Loucy (cell line): ENCODE measurements around the gene GJC1.

Experiments
- H2AFZ ChIP-seq: fragments of 200-600 bp; sonication (generic); 2 replicates; pipeline ENCODE4 v1.6.0; 2016; ENCODE audit warnings: antibody characterized with exemption, mild to moderate bottlenecking, low read length, moderate library complexity
- H3F3A ChIP-seq: fragments of 200-600 bp; 2 replicates; pipeline ENCODE4 v1.6.0; 2016; ENCODE audit warnings: antibody characterized with exemption, low read depth, mild to moderate bottlenecking
- H3K27me3 ChIP-seq: fragments of 200-600 bp; sonication (generic); 2 replicates; pipeline ENCODE4 v1.6.1; 2014; ENCODE audit warnings: low read length, mild to moderate bottlenecking; ENCODE audit not compliant: insufficient read depth, poor library complexity, severe bottlenecking
- H3K36me3 ChIP-seq: fragments of 200-600 bp; sonication (generic); 2 replicates; pipeline ENCODE4 v1.6.1; 2016; ENCODE audit warnings: low read length; ENCODE audit not compliant: insufficient read depth
- H3K4me1 ChIP-seq: fragments of 200-600 bp; sonication (generic); 2 replicates; pipeline ENCODE4 v1.5.1; 2014; ENCODE audit warnings: low read length, mild to moderate bottlenecking; ENCODE audit not compliant: insufficient read depth, poor library complexity, severe bottlenecking
- H3K4me2 ChIP-seq: fragments of 200-600 bp; sonication (generic); 2 replicates; pipeline ENCODE4 v1.6.0; 2014; ENCODE audit warnings: antibody characterized with exemption, low read length, low read depth, mild to moderate bottlenecking; ENCODE audit not compliant: poor library complexity, severe bottlenecking
- H3K4me3 ChIP-seq: fragments of 200-600 bp; sonication (generic); 2 replicates; pipeline ENCODE4 v1.5.1; 2014; ENCODE audit warnings: low read length, mild to moderate bottlenecking, mixed read lengths; ENCODE audit not compliant: poor library complexity, severe bottlenecking
- H3K79me2 ChIP-seq: fragments of 200-600 bp; sonication (generic); 2 replicates; pipeline ENCODE4 v1.6.1; 2014; ENCODE audit warnings: low read length; ENCODE audit not compliant: insufficient read depth
- H3K9ac ChIP-seq: fragments of 200-600 bp; sonication (generic); 2 replicates; pipeline ENCODE4 v1.6.0; 2014; ENCODE audit warnings: mild to moderate bottlenecking, low read depth, low read length, moderate library complexity; ENCODE audit not compliant: poor library complexity, severe bottlenecking
- H3K9me2 ChIP-seq: fragments of 200-600 bp; sonication (generic); replicated peaks from 2 replicates; pipeline ENCODE4 v1.6.1; 2016; ENCODE audit warnings: low read depth, low read length, mixed read lengths
- H3K9me3 ChIP-seq: fragments of 200-600 bp; sonication (generic); 2 replicates; pipeline ENCODE4 v1.6.1; 2014; ENCODE audit warnings: mild to moderate bottlenecking, antibody characterized with exemption, low read length, low read depth; ENCODE audit not compliant: insufficient read depth
- H4K20me1 ChIP-seq: fragments of 200-600 bp; sonication (generic); 2 replicates; pipeline ENCODE4 v1.6.0; 2014; ENCODE audit warnings: antibody characterized with exemption, low read length, mild to moderate bottlenecking; ENCODE audit not compliant: insufficient read depth, poor library complexity, severe bottlenecking
- CTCF ChIP-seq: fragments of 200-600 bp; sonication (generic); conservative IDR thresholded peaks from 2 replicates; pipeline ENCODE4 v1.5.1; 2014; ENCODE audit warnings: mild to moderate bottlenecking, antibody characterized with exemption, low read length
- EZH2phosphoT487 ChIP-seq: fragments of 200-600 bp; IDR thresholded peaks from 2 replicates; pipeline ENCODE4 v1.6.1; 2018; ENCODE audit warnings: antibody characterized with exemption, mild to moderate bottlenecking, moderate library complexity, borderline replicate concordance

The GJC1 gene

GRCh38 chr17:44829523-44830358, at the start of gene GJC1:
Gene GJC1 (minus strand): TSS chr17:44830287. CDS start chr17:44805817, 24,470 bp downstream.
- Histone ChIP-seq H3K36me3 (no peaks in the 10 kb centered on the region), H2AFZ (peak within 1 kb of the TSS; percentile 80), H3F3A (no peaks in the 10 kb centered on the region), H3K4me1 (peaks cover 4% of the 10 kb centered on the region), H3K79me2 (peaks cover 46% of the 10 kb centered on the region), H3K9me2 (no peaks in the 10 kb centered on the region), H3K4me2 (peak within 1 kb of the TSS; percentile 76), H3K27me3 (no peaks in the 10 kb centered on the region), H3K4me3 (peak within 1 kb of the TSS; percentile 79), H4K20me1 (peaks cover 4% of the 10 kb centered on the region), H3K9ac (peak within 1 kb of the TSS; percentile 69), H3K9me3 (no peaks in the 10 kb centered on the region)
- TF ChIP-seq EZH2phosphoT487 (no peak), CTCF (no peak)

- H3K4me3 ChIP-seq: no peak overlapping the region
- H3K4me2 ChIP-seq: no peak overlapping the region
- H3F3A ChIP-seq: no peaks in the 10 kb centered on the region
- TF ChIP-seq EZH2phosphoT487 (no peak), CTCF (no peak)
- no peaks in the 10 kb centered on the region for H3K27me3 ChIP-seq
- H3K9ac ChIP-seq: no peak overlapping the region
- H3K9me2 ChIP-seq: no peaks in the 10 kb centered on the region
- H3K36me3 ChIP-seq: peaks cover 86% of the 10 kb centered on the region; the same call in 1 of the 2 replicates
- peaks cover 3% of the 10 kb centered on the region for H4K20me1 ChIP-seq
- H3K4me1 ChIP-seq: no peaks in the 10 kb centered on the region
- H3K79me2 ChIP-seq: no peaks in the 10 kb centered on the region
- H2AFZ ChIP-seq: no peak overlapping the region
- no peaks in the 10 kb centered on the region for H3K9me3 ChIP-seq
Measured at GRCh38 chr17:44879376-44879775, 49.3 kb upstream of the GJC1 start.

- TF ChIP-seq CTCF: peak; percentile 76
- no peak for TF ChIP-seq EZH2phosphoT487
- Histone ChIP-seq H3K9me2 (no peaks in the 10 kb centered on the region), H3K27me3 (no peaks in the 10 kb centered on the region), H3K9me3 (no peaks in the 10 kb centered on the region), H3F3A (no peaks in the 10 kb centered on the region), H2AFZ (no peak overlapping the region), H3K79me2 (no peaks in the 10 kb centered on the region), H3K36me3 (peaks cover 84% of the 10 kb centered on the region; the same call in 1 of the 2 replicates), H3K4me3 (no peak overlapping the region), H4K20me1 (peaks cover 3% of the 10 kb centered on the region), H3K4me1 (no peaks in the 10 kb centered on the region), H3K4me2 (no peak overlapping the region), H3K9ac (no peak overlapping the region)
Measured at GRCh38 chr17:44878627-44879221, 48.6 kb upstream of the GJC1 start.
